NT2/D1 (cell line): ENCODE results near the gene RFX6.

Experiments
- SUZ12 ChIP-seq: IDR thresholded peaks from 2 replicates; pipeline ENCODE4 v1.6.1; 2011; ENCODE audit not compliant: insufficient read length, insufficient read depth; ENCODE audit errors: extremely low read depth
- YY1 ChIP-seq: IDR thresholded peaks from 2 replicates; pipeline ENCODE4 v1.6.1; 2011; ENCODE audit not compliant: insufficient read length, insufficient read depth

DNA sequence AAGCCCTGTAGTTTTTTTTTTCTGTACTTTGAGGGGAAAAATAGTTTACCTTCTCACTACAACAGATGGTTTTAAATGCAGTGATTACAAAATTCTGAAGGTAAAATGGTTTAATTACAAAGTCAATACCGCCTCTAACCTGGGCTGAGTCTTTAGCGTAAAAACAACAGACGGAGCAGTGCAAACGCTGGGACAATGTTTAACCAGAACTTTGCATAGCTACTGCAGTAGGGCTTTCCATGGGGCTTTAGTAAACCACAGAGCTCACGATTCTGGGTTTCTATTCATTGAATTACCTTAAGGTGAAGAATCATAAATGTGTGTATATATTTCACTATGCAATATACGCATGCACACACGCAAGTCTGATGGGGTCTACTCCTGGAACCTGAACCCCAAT lies 77.9 kb downstream of the RFX6 start:
- TF ChIP-seq YY1, result no peak
- no peak for TF ChIP-seq SUZ12
